Astrocyte of the cerebellum (primary cell): ENCODE results near the gene FCRL6.

Experiments
- DNase-seq: peaks from one replicate; pipeline ENCODE4 v3.0.0-alpha.2; 2011; ENCODE audit warnings: low read depth
- H3K4me3 ChIP-seq: 2 replicates; pipeline ENCODE4 v1.5.1; 2011; ENCODE audit warnings: mild to moderate bottlenecking, low read depth, low read length, moderate library complexity
- CTCF ChIP-seq: IDR thresholded peaks from 2 replicates; pipeline ENCODE4 v1.5.1; 2012; ENCODE audit warnings: low read length, low read depth, moderate library complexity, mild to moderate bottlenecking; ENCODE audit errors: missing control alignments
- in situ Hi-C: cut with HindIII; loops from 2 replicates; pipeline ENCODE4 v1.10.0; 2017; ENCODE audit warnings: low sequenced_read_pairs

Gene FCRL6

GRCh38 chr1:159825564-159825963 is 23.4 kb downstream of the FCRL6 start:
- H3K4me3 ChIP-seq, result no peak overlapping the region
- peak; percentile 8 for DNase-seq
- no peak for TF ChIP-seq CTCF
- in situ Hi-C loops, result no loop called here

GRCh38 chr1:159826441-159827101 is 24.4 kb downstream of the FCRL6 start, which contains the start of gene SLAMF8:
SLAMF8 (plus strand) TSS chr1:159826873; CDS start chr1:159826899, 26 bp downstream.
- no peak within 1 kb of the TSS for H3K4me3 ChIP-seq
- in situ Hi-C loops, result no loop called here
- DNase-seq, result no peak
- TF ChIP-seq CTCF, result no peak

GRCh38 chr1:159827102-159827490 is 24.9 kb downstream of the FCRL6 start:
- TF ChIP-seq CTCF, result no peak
- in situ Hi-C loops, result no loop called here
- no peak overlapping the region for H3K4me3 ChIP-seq
- no peak for DNase-seq

- no peak for DNase-seq
- in situ Hi-C loops, result no loop called here
- no peak for TF ChIP-seq CTCF
- no peak overlapping the region for H3K4me3 ChIP-seq
These were observed 25.4 kb downstream of the FCRL6 start for GRCh38 chr1:159827549-159827948.

GRCh38 chr1:159828176-159828575 is 26.0 kb downstream of the FCRL6 start:
- DNase-seq, result no peak
- no peak for TF ChIP-seq CTCF
- in situ Hi-C loops, result no loop called here
- H3K4me3 ChIP-seq, result no peak overlapping the region

GRCh38 chr1:159828581-159829272 is 26.6 kb downstream of the FCRL6 start:
- no peak for DNase-seq
- in situ Hi-C loops, result no loop called here
- TF ChIP-seq CTCF, result no peak
- H3K4me3 ChIP-seq, result no peak overlapping the region
